ENCODE results near the gene ZC2HC1C.

ZC2HC1C gene, protein sequence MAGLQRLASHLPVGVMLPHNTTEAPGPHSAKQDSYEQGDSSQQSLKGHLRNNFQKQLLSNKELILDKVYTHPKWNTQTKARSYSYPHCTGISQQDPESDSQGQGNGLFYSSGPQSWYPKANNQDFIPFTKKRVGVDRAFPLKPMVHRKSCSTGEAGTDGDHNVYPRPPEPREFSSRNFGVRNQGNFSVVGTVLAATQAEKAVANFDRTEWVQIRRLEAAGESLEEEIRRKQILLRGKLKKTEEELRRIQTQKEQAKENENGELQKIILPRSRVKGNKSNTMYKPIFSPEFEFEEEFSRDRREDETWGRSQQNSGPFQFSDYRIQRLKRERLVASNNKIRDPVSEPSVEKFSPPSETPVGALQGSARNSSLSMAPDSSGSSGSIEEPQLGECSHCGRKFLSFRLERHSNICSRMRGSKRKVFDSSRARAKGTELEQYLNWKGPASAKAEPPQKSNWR

DNA sequence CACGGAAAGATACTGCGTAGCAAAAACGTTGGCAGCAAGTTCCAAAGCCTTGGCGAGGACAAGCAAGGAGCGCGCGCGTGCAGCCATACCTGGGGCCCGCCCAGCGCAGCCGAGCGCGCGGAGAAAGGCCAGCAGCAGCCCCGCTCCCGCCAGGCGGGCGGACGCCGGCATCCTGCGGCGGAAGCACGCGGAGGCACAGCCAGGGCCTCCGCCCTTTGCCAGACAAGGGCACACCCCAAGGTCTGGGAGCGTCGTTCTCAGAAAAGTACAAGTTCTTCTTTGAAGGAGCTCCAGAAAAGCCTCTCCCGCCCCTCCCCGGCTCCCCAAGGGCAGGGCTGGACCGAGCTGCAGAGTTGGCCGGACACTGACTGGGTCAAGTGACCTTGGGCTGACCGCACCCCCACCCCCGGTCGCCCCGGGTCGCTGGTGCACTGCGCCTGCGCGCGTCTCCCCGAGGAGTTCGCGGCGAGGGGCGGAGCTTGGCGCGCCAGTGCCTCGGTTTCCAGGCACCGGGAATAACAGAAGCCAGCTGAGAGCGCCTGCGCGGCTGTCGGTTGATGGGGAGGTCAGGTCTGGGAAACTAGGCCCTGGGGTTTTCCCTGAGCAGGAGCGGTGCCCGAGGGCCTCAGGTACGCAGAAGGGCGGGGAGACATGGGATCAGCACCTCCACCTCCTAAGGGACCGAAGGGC, at the start of gene ZC2HC1C:
Gene ZC2HC1C (plus strand): TSS at position 521 of the 690 bp plus-strand sequence. CDS start 933 bp downstream, outside the sequence.
- H3K27me3 ChIP-seq (ENCODE audit: insufficient read depth, low read length), result no peaks in the 10 kb centered on the region
- H3K4me1 ChIP-seq (ENCODE audit: insufficient read depth, low read length), result peaks cover 3% of the 10 kb centered on the region; the same call in 1 of the 2 replicates
- peak within 1 kb of the TSS; percentile 21 for H3K27ac ChIP-seq (ENCODE audit: low read length)

DNA sequence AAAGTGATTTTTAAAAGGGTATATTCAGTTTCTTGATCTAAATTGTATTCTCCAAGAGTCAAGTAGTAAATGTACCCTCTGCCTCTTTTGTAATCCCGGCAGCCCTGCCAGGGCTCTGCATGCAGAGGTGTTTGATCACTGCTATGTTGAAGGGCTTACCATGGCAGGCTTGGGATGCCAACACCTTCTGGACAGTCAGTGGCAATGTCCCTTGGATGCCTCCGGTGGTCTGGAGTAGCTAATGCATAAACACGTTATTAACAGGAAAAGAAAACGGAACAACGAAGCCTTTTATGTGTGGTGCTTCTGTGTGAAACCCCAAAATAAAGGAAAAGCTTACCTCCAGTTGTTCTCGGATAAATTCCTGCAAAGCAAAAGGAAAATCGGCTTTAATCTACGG, 46.8 kb upstream of the ZC2HC1C start:
- Histone ChIP-seq H3K27me3 (ENCODE audit: insufficient read depth, low read length) (no peaks in the 10 kb centered on the region), H3K9ac (ENCODE audit: low read depth, low read length) (no peak overlapping the region), H3K4me3 (ENCODE audit: low read length) (no peak overlapping the region), H3K9me3 (ENCODE audit: insufficient read depth, low read depth, low read length) (no peaks in the 10 kb centered on the region), H3K36me3 (ENCODE audit: insufficient read depth, low read depth, low read length) (peaks cover 40% of the 10 kb centered on the region), H3K27ac (ENCODE audit: low read length) (no peak overlapping the region), H3K4me1 (ENCODE audit: insufficient read depth, low read length) (no peaks in the 10 kb centered on the region)

More for the DNA sequence above, at the start of gene ZC2HC1C:
- H3K9ac ChIP-seq (ENCODE audit: low read depth, low read length), result peak within 1 kb of the TSS; percentile 81
- no peaks in the 10 kb centered on the region for H3K9me3 ChIP-seq (ENCODE audit: insufficient read depth, low read depth, low read length)
- peak within 1 kb of the TSS; percentile 82 for H3K4me3 ChIP-seq (ENCODE audit: low read length)
- no peaks in the 10 kb centered on the region for H3K36me3 ChIP-seq (ENCODE audit: insufficient read depth, low read depth, low read length)

DNA sequence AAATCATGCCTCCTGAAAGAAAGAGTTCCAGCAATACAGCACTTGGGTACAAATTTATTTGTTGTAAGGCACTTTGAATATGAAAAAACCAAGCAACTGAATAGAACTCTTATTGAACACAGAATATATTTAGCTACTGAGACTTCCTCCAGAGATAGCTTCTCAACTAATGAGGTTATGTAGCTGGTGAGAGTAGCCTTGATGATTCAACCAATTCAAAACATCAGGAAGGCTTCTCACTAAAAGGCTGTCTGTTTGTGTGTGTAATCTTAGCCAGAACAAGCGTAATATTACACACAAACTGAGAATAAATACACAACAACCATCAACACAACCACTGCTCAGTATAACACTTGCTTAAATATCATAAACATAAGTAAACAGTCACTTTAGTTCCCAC, 46.3 kb upstream of the ZC2HC1C start:
- Histone ChIP-seq H3K36me3 (ENCODE audit: insufficient read depth, low read depth, low read length) (peaks cover 38% of the 10 kb centered on the region), H3K4me3 (ENCODE audit: low read length) (no peak overlapping the region), H3K9ac (ENCODE audit: low read depth, low read length) (no peak overlapping the region), H3K9me3 (ENCODE audit: insufficient read depth, low read depth, low read length) (no peaks in the 10 kb centered on the region), H3K27me3 (ENCODE audit: insufficient read depth, low read length) (no peaks in the 10 kb centered on the region), H3K27ac (ENCODE audit: low read length) (no peak overlapping the region), H3K4me1 (ENCODE audit: insufficient read depth, low read length) (no peaks in the 10 kb centered on the region)

DNA sequence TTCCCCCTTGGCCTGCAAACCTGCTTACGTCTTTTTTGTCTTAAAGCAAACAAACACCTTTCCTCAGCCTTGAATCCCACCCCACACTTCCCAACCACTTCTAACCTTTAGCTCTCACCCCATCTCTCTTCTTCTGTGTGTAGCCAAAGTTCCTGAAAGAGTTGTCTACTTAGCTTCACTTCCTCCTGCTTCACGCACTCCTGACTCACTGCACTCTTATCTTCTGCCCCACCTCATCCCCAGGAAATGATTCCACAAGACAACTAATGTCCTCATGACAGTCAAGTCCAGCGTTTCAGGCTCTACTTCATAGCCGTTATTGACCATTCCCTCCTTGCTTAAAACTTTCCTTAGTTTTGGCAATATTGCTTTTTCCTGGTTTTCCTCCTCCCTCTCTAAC, 44.4 kb upstream of the ZC2HC1C start:
- H3K36me3 ChIP-seq (ENCODE audit: insufficient read depth, low read depth, low read length), result peaks cover 23% of the 10 kb centered on the region
- H3K4me1 ChIP-seq (ENCODE audit: insufficient read depth, low read length), result no peaks in the 10 kb centered on the region
- H3K4me3 ChIP-seq (ENCODE audit: low read length), result no peak overlapping the region
- H3K27ac ChIP-seq (ENCODE audit: low read length), result no peak overlapping the region
- no peaks in the 10 kb centered on the region for H3K27me3 ChIP-seq (ENCODE audit: insufficient read depth, low read length)
- H3K9me3 ChIP-seq (ENCODE audit: insufficient read depth, low read depth, low read length), result no peaks in the 10 kb centered on the region
- no peak overlapping the region for H3K9ac ChIP-seq (ENCODE audit: low read depth, low read length)

DNA sequence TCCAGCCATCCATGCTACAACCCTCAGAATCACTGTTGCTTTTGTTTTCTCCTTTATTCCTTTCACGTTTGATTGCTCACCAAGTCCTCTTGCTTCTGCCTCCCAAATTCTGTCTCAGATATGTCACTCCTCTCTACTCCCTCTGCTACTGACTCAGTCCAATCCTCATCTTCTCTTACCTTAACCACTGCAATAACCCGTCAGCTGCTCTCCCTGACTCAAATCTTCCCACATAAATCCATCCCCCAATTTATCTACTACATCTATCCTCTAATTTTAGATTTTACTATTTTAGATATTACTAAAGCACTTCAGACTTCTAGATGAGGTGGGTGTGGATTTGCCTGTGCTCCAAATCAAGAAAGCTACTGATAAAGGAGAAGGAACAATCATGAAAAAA, 43.6 kb upstream of the ZC2HC1C start:
- Histone ChIP-seq H3K4me1 (ENCODE audit: insufficient read depth, low read length) (no peaks in the 10 kb centered on the region), H3K9ac (ENCODE audit: low read depth, low read length) (no peak overlapping the region), H3K27me3 (ENCODE audit: insufficient read depth, low read length) (no peaks in the 10 kb centered on the region), H3K9me3 (ENCODE audit: insufficient read depth, low read depth, low read length) (no peaks in the 10 kb centered on the region), H3K4me3 (ENCODE audit: low read length) (no peak overlapping the region), H3K27ac (ENCODE audit: low read length) (no peak overlapping the region), H3K36me3 (ENCODE audit: insufficient read depth, low read depth, low read length) (peaks cover 27% of the 10 kb centered on the region)

DNA sequence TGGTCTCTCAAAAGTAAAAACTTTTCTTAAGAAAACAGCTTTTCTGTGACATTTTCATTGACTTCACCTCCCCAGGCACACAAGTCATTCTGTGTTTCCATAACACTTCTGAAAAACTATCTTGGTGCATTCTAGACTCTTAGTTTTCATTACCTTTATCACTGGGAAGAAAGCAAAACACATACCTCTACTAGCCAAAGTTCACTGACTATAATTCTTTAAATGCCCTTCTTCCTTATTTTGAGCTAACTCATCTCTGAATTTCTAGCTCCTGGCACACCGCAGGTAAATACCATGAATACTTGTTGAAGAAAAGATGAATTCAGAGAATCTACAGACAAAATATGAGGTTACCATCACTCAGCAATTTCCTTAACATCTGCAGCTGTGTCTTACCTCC, 39.3 kb upstream of the ZC2HC1C start:
- no peak overlapping the region for H3K9ac ChIP-seq (ENCODE audit: low read depth, low read length)
- no peaks in the 10 kb centered on the region for H3K9me3 ChIP-seq (ENCODE audit: insufficient read depth, low read depth, low read length)
- H3K4me1 ChIP-seq (ENCODE audit: insufficient read depth, low read length), result no peaks in the 10 kb centered on the region
- peaks cover 42% of the 10 kb centered on the region for H3K36me3 ChIP-seq (ENCODE audit: insufficient read depth, low read depth, low read length)
- H3K27ac ChIP-seq (ENCODE audit: low read length), result no peak overlapping the region
- no peak overlapping the region for H3K4me3 ChIP-seq (ENCODE audit: low read length)
- no peaks in the 10 kb centered on the region for H3K27me3 ChIP-seq (ENCODE audit: insufficient read depth, low read length)

DNA sequence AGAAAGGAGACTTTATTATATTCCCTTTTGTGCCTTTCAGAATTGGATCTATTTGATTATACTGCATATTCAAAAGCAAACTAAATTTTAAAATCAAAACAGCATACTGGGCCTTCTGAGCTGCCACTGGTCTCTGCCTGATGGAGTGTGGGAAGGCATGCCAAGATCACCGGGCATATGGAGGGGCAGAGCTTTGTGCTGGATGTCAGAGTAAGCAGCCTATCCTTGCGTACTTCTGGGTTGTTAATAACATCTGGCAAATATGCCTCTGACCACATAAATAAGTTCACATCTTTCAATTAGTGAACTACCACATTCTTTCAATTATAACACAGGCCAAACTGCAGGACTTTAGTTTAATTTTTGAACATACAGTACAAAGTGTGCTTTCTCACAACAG, 36.5 kb upstream of the ZC2HC1C start:
- H3K9ac ChIP-seq (ENCODE audit: low read depth, low read length), result no peak overlapping the region
- no peak overlapping the region for H3K4me3 ChIP-seq (ENCODE audit: low read length)
- H3K36me3 ChIP-seq (ENCODE audit: insufficient read depth, low read depth, low read length), result peaks cover 56% of the 10 kb centered on the region
- no peaks in the 10 kb centered on the region for H3K4me1 ChIP-seq (ENCODE audit: insufficient read depth, low read length)
- no peaks in the 10 kb centered on the region for H3K27me3 ChIP-seq (ENCODE audit: insufficient read depth, low read length)
- H3K27ac ChIP-seq (ENCODE audit: low read length), result no peak overlapping the region
- H3K9me3 ChIP-seq (ENCODE audit: insufficient read depth, low read depth, low read length), result no peaks in the 10 kb centered on the region

DNA sequence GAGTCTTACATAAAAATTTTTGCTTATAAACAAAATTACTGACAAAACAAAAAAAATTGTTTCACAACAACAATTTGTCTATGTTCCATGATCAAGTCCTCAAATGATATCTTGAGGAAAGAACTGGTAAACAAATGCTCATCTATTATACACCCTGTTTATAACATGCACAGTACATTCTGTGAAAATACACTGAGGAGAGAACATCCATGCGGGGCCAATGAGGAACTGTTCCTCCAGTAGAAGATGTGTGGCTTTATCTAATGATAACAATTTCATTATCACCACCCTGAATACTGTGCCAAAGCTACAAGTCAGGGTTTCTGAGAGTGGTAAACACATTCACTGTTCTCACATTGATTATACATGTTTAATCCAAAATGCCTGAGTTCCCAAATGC, 28.9 kb upstream of the ZC2HC1C start:
- H3K36me3 ChIP-seq (ENCODE audit: insufficient read depth, low read depth, low read length), result peaks cover 34% of the 10 kb centered on the region; the same call in 1 of the 2 replicates
- H3K4me1 ChIP-seq (ENCODE audit: insufficient read depth, low read length), result no peaks in the 10 kb centered on the region
- H3K9me3 ChIP-seq (ENCODE audit: insufficient read depth, low read depth, low read length), result no peaks in the 10 kb centered on the region
- no peak overlapping the region for H3K27ac ChIP-seq (ENCODE audit: low read length)
- H3K9ac ChIP-seq (ENCODE audit: low read depth, low read length), result no peak overlapping the region
- no peaks in the 10 kb centered on the region for H3K27me3 ChIP-seq (ENCODE audit: insufficient read depth, low read length)
- no peak overlapping the region for H3K4me3 ChIP-seq (ENCODE audit: low read length)

DNA sequence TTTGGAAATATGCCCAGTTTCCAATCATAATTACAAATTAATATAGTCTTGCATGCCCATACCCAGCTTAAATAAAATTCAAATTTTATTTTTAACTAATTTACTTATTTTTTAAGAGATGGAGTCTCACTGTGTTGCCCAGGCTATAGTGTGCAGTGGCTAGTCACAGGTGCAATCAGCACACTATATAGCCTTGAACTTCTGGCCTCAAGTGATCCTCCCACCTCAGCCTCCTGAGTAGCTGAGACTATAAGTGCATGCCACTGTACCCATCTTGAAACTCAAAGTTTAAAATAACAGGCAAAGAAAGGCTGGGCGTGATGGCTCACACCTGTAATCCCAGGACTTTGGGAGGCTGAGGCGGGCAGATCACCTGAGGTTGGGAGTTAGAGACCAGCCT, 28.5 kb upstream of the ZC2HC1C start:
- H3K4me1 ChIP-seq (ENCODE audit: insufficient read depth, low read length), result no peaks in the 10 kb centered on the region

DNA sequence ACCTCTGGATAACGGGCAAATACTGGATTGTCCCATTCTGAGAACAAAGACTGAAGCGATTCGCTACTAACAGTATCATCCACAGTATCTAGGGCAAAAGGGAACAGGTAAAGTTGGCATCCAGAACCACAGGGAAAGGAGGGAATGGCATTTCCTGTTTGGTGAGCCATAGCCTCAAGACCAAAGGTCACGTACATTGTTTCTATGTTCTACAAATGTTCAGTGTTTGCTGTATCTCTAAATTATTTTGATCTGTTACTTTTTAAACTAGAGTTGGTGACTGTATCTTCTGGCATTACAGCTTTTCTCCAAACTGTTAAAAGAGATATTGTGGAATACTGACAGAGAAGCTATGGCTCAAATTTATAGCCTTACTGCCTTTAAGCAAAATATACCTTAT, 27.8 kb upstream of the ZC2HC1C start:
- peaks cover 27% of the 10 kb centered on the region; the same call in 1 of the 2 replicates for H3K36me3 ChIP-seq (ENCODE audit: insufficient read depth, low read depth, low read length)
- H3K9ac ChIP-seq (ENCODE audit: low read depth, low read length), result no peak overlapping the region
- H3K27ac ChIP-seq (ENCODE audit: low read length), result no peak overlapping the region
- no peaks in the 10 kb centered on the region for H3K4me1 ChIP-seq (ENCODE audit: insufficient read depth, low read length)
- no peaks in the 10 kb centered on the region for H3K27me3 ChIP-seq (ENCODE audit: insufficient read depth, low read length)
- H3K4me3 ChIP-seq (ENCODE audit: low read length), result no peak overlapping the region
- no peaks in the 10 kb centered on the region for H3K9me3 ChIP-seq (ENCODE audit: insufficient read depth, low read depth, low read length)

More for the DNA sequence above, 28.5 kb upstream of the ZC2HC1C start:
- no peaks in the 10 kb centered on the region for H3K9me3 ChIP-seq (ENCODE audit: insufficient read depth, low read depth, low read length)
- no peak overlapping the region for H3K9ac ChIP-seq (ENCODE audit: low read depth, low read length)
- H3K27me3 ChIP-seq (ENCODE audit: insufficient read depth, low read length), result no peaks in the 10 kb centered on the region
- no peak overlapping the region for H3K27ac ChIP-seq (ENCODE audit: low read length)
- H3K36me3 ChIP-seq (ENCODE audit: insufficient read depth, low read depth, low read length), result peaks cover 29% of the 10 kb centered on the region; the same call in 1 of the 2 replicates
- no peak overlapping the region for H3K4me3 ChIP-seq (ENCODE audit: low read length)

DNA sequence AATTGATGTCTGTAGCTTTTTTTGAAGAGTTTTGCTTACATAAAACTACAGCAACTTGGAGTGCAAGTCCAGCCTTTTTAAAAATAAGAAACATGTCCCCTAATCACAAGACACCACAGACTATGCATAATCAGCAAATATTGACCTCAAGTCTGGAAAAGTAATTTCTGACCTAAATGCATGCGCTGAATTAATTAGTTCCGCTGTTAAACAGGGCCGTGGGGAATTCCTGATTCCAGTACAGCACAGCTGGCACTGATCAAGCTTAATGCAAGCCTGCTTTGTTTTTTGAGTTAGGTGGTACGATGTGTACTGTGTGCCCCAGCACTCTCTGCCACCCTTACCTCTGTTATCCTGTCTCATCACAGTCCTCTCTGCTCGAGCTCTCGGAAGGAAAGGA, 27.4 kb upstream of the ZC2HC1C start:
- Histone ChIP-seq H3K9ac (ENCODE audit: low read depth, low read length) (no peak overlapping the region), H3K27me3 (ENCODE audit: insufficient read depth, low read length) (no peaks in the 10 kb centered on the region), H3K9me3 (ENCODE audit: insufficient read depth, low read depth, low read length) (no peaks in the 10 kb centered on the region), H3K4me1 (ENCODE audit: insufficient read depth, low read length) (no peaks in the 10 kb centered on the region), H3K4me3 (ENCODE audit: low read length) (no peak overlapping the region), H3K36me3 (ENCODE audit: insufficient read depth, low read depth, low read length) (peaks cover 24% of the 10 kb centered on the region; the same call in 1 of the 2 replicates), H3K27ac (ENCODE audit: low read length) (no peak overlapping the region)

DNA sequence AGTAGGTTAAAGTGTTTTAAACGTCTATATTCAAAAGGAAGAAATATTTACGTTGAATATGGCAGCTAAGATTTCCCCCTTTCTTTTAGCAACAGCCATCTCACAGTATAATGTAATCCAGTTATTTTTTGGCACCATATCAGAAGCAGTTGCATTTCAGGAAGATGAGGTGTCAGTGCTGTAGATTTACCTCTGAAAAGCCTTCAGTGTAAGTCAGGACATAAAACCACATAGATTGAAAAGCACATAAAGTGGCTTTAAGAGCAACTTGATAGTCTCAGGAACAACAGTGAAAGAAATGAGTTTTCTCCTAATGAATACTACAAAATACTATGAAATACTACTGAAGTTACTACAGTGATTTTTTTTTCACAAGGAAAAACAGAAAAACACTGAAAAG, 25.1 kb upstream of the ZC2HC1C start:
- no peaks in the 10 kb centered on the region for H3K27me3 ChIP-seq (ENCODE audit: insufficient read depth, low read length)
- H3K27ac ChIP-seq (ENCODE audit: low read length), result no peak overlapping the region
- H3K9me3 ChIP-seq (ENCODE audit: insufficient read depth, low read depth, low read length), result no peaks in the 10 kb centered on the region
- no peaks in the 10 kb centered on the region for H3K4me1 ChIP-seq (ENCODE audit: insufficient read depth, low read length)
- H3K36me3 ChIP-seq (ENCODE audit: insufficient read depth, low read depth, low read length), result peaks cover 14% of the 10 kb centered on the region; the same call in 1 of the 2 replicates
- H3K4me3 ChIP-seq (ENCODE audit: low read length), result no peak overlapping the region
- no peak overlapping the region for H3K9ac ChIP-seq (ENCODE audit: low read depth, low read length)
